KMS-11 (cell line): ENCODE results near the gene PISD.

Experiments used
- H2AFZ ChIP-seq: fragments of 200-600 bp; sonication (generic); 2 replicates; pipeline ENCODE4 v1.6.1; 2016; ENCODE audit warnings: antibody characterized with exemption, mixed run types, low read depth
- H3K27ac ChIP-seq: fragments of 200-600 bp; sonication (generic); 2 replicates; pipeline ENCODE4 v1.6.1; 2016; ENCODE audit warnings: mild to moderate bottlenecking, mixed run types
- H3K27me3 ChIP-seq: fragments of 200-600 bp; sonication (generic); 2 replicates; pipeline ENCODE4 v1.6.1; 2017; ENCODE audit warnings: mild to moderate bottlenecking, low read depth, mixed run types, moderate library complexity; ENCODE audit not compliant: insufficient read depth
- H3K36me3 ChIP-seq: fragments of 200-600 bp; sonication (generic); 2 replicates; pipeline ENCODE4 v1.6.1; 2017; ENCODE audit warnings: mild to moderate bottlenecking, mixed run types; ENCODE audit not compliant: insufficient read depth
- H3K4me1 ChIP-seq: fragments of 200-600 bp; sonication (generic); 2 replicates; pipeline ENCODE4 v1.6.1; 2016; ENCODE audit warnings: mild to moderate bottlenecking, low read depth, mixed run types; ENCODE audit not compliant: poor library complexity, severe bottlenecking
- H3K4me2 ChIP-seq: fragments of 200-600 bp; sonication (generic); 2 replicates; pipeline ENCODE4 v1.7.0; 2016; ENCODE audit warnings: mild to moderate bottlenecking, mixed run types
- H3K4me3 ChIP-seq: fragments of 200-600 bp; sonication (generic); IDR thresholded peaks from 2 replicates; pipeline ENCODE4 v1.6.1; 2017; ENCODE audit warnings: low read depth, low read length, mixed read lengths; ENCODE audit not compliant: insufficient read depth
- H3K79me2 ChIP-seq: fragments of 200-600 bp; sonication (generic); 2 replicates; pipeline ENCODE4 v1.6.1; 2016; ENCODE audit warnings: low read depth, mixed run types; ENCODE audit not compliant: insufficient read depth
- H3K9ac ChIP-seq: fragments of 200-600 bp; sonication (generic); 2 replicates; pipeline ENCODE4 v1.6.1; 2016; ENCODE audit warnings: mild to moderate bottlenecking, mixed run types
- H4K20me1 ChIP-seq: fragments of 200-600 bp; sonication (generic); 2 replicates; pipeline ENCODE4 v1.6.1; 2016; ENCODE audit warnings: mild to moderate bottlenecking, mixed run types; ENCODE audit not compliant: insufficient read depth
- TF ChIP-seq, protein P1 (sequence below): fragments of 200-600 bp; sonication (generic); conservative IDR thresholded peaks from 2 replicates; pipeline ENCODE4 v1.6.1; 2017; ENCODE audit warnings: low read depth, mild to moderate bottlenecking, antibody characterized with exemption, low read length, moderate library complexity, mixed read lengths

PISD gene

DNA sequence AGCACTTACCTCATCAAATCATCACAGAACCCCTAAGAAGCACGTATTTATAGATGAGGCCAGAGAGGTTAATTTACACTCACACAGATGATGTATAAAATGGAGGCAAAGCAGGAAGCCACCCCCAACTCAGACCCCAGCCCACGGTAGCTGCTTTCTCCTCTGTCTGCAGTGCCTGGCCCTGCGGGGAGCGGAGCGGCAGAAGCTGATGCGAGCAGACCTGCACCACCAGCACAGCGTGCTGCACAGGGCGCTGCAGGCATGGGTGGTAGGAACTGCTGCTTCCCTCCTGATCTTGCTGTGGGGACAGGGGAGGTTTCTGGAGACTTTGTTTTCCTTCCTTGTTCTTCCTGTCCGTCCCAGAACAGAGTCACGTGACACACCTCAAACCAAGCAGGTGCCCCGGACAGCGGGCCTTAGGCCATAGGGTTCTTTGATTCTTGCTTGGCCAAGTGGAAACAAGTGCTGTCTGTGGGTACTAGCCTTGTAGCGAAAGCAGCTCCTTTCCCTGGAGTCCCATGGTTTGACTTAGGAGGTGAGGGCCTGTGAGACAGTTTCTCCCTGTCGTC lies 57.8 kb downstream of the PISD start:
- no peaks in the 10 kb centered on the region for H4K20me1 ChIP-seq
- H3K36me3 ChIP-seq: no peaks in the 10 kb centered on the region
- H2AFZ ChIP-seq: no peak overlapping the region
- TF ChIP-seq, protein P1, sequence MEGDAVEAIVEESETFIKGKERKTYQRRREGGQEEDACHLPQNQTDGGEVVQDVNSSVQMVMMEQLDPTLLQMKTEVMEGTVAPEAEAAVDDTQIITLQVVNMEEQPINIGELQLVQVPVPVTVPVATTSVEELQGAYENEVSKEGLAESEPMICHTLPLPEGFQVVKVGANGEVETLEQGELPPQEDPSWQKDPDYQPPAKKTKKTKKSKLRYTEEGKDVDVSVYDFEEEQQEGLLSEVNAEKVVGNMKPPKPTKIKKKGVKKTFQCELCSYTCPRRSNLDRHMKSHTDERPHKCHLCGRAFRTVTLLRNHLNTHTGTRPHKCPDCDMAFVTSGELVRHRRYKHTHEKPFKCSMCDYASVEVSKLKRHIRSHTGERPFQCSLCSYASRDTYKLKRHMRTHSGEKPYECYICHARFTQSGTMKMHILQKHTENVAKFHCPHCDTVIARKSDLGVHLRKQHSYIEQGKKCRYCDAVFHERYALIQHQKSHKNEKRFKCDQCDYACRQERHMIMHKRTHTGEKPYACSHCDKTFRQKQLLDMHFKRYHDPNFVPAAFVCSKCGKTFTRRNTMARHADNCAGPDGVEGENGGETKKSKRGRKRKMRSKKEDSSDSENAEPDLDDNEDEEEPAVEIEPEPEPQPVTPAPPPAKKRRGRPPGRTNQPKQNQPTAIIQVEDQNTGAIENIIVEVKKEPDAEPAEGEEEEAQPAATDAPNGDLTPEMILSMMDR: no peak
- no peak overlapping the region for H3K4me2 ChIP-seq
- no peaks in the 10 kb centered on the region for H3K27me3 ChIP-seq
- no peak overlapping the region for H3K9ac ChIP-seq
- H3K79me2 ChIP-seq: no peaks in the 10 kb centered on the region
- no peak overlapping the region for H3K4me3 ChIP-seq
- H3K4me1 ChIP-seq: no peaks in the 10 kb centered on the region
- no peak overlapping the region for H3K27ac ChIP-seq

DNA sequence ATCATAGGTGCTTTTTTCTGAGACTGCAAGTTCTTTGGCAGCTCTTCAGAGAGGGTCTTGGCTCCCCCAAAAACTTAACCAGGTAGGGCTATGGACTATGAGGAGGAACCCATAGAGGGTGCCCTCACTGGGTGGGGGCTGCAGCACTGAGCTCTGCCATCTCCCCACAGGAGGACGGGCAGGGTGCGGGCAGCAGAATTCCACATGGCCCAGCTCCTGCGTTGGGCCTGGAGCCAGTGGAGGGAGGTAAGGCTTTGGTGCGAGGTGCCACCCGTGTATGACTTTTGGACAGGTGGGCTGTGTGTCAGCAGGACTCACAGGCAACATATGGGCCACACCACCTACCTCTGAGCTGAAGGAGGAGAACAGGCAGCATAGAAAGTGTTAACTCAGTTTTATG lies 58.4 kb downstream of the PISD start:
- no peak overlapping the region for H3K4me3 ChIP-seq
- no peaks in the 10 kb centered on the region for H3K4me1 ChIP-seq
- H3K36me3 ChIP-seq: no peaks in the 10 kb centered on the region
- no peaks in the 10 kb centered on the region for H3K27me3 ChIP-seq
- H4K20me1 ChIP-seq: no peaks in the 10 kb centered on the region
- H3K27ac ChIP-seq: no peak overlapping the region
- TF ChIP-seq, protein P1: no peak
- no peak overlapping the region for H3K9ac ChIP-seq
- no peak overlapping the region for H2AFZ ChIP-seq
- no peaks in the 10 kb centered on the region for H3K79me2 ChIP-seq
- H3K4me2 ChIP-seq: no peak overlapping the region

DNA sequence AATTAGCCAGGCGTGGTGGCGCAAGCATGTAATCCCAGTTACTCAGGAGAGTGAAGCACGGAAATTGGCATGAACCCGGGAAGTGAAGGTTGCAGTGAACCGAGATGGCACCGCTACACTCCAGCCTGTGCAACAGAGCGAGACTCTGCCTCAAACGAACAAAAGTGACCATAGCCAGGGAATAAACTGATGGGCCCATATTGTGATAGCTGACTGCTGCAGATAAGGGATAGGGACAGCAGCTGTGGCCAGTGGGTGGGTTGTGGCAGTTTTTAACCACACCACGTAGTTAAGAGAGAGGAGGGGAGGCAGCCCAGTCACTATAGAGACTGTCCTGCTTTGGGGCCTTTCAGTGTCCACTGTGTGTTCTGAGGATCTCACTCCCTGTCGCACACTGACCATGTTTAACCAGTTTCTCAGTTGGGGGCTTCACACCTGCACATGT lies 58.9 kb downstream of the PISD start:
- no peaks in the 10 kb centered on the region for H4K20me1 ChIP-seq
- no peak overlapping the region for H3K9ac ChIP-seq
- H3K79me2 ChIP-seq: no peaks in the 10 kb centered on the region
- no peak overlapping the region for H3K4me3 ChIP-seq
- H3K4me1 ChIP-seq: no peaks in the 10 kb centered on the region
- H3K27me3 ChIP-seq: no peaks in the 10 kb centered on the region
- H3K4me2 ChIP-seq: no peak overlapping the region
- TF ChIP-seq, protein P1: no peak
- H3K36me3 ChIP-seq: no peaks in the 10 kb centered on the region
- H3K27ac ChIP-seq: no peak overlapping the region
- H2AFZ ChIP-seq: no peak overlapping the region

DNA sequence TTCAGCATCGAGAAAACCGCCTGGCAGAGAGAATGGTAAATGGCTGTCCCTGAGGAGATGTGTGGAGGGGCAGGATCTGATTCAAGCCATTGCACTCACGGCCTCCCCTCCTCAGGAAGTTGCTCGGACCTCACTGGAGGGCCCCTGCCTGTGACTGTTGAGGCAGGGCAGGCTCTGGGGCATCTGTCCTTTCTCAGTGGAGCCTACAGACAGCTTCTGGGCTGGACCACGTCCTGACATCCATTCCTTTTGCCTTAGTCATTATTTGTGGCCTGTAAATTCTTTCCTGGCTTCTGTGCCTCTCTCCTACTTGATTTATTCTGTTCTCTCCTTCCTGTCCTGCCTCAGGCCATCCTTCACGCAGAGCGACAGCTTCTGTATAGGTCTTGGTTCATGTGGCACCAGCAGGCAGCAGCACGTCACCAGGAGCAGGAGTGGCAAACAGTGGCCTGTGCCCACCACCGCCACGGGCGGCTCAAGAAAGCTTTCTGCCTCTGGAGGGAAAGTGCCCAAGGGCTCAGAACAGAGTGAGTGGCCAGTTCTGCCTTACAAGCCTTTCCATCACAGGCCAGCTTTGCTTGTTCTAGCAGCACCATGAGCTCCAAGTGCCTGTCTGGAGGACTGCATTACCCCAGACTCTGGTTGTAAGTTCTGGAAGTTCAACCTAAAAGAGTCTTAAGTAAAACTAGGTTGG lies 59.6 kb downstream of the PISD start:
- Histone ChIP-seq H2AFZ (no peak overlapping the region), H3K79me2 (no peaks in the 10 kb centered on the region), H3K4me3 (no peak overlapping the region), H3K4me1 (no peaks in the 10 kb centered on the region), H3K4me2 (no peak overlapping the region), H3K27me3 (no peaks in the 10 kb centered on the region), H4K20me1 (no peaks in the 10 kb centered on the region), H3K36me3 (no peaks in the 10 kb centered on the region), H3K27ac (no peak overlapping the region), H3K9ac (no peak overlapping the region)
- TF ChIP-seq, protein P1: no peak
